ENCODE data around the gene WDFY1.

WDFY1 gene

GRCh38 chr2:223967981-223968380 is 22.8 kb upstream of the WDFY1 start (continued):
- TF ChIP-seq ZNF518A (tag by site-specific recombination; conservative IDR thresholded peaks at IDR 0.05; ENCODE audit: low read depth) (no peak), ZNF76 (tag by site-specific recombination; IDR thresholded peaks at IDR 0.05; ENCODE audit: borderline replicate concordance, low read depth) (no peak), SCRT1 (tag by site-specific recombination; IDR thresholded peaks at IDR 0.05; ENCODE audit: borderline replicate concordance) (no peak), SP3 (tag by site-specific recombination; IDR thresholded peaks at IDR 0.05) (no peak)

GRCh38 chr2:223959688-223960087 is 14.6 kb upstream of the WDFY1 start:
- Histone ChIP-seq H3K4me1 (ENCODE audit: control insufficient read depth, insufficient read depth, low read length) (peaks cover 14% of the 10 kb centered on the region), H3K27ac (ENCODE audit: extremely low read depth, low read depth, low read length) (no peak overlapping the region), H3K9me3 (ENCODE audit: control insufficient read depth, insufficient read depth, low read depth, low read length) (no peaks in the 10 kb centered on the region), H3K4me3 (ENCODE audit: low read depth, low read length) (no peak overlapping the region), H3K36me3 (ENCODE audit: control insufficient read depth in 2 of 2, insufficient read depth in 1 of 2, low read length in 2 of 2) (peaks cover 28 to 42% of the 10 kb centered on the region in 2 experiments)
- ChIA-PET CTCF (no interaction called here), POLR2A (no interaction called here)
- TF ChIP-seq ZNF184 (tag by site-specific recombination; IDR thresholded peaks at IDR 0.05) (no peak), RBAK (tag by site-specific recombination; IDR thresholded peaks at IDR 0.05) (no peak), ZNF707 (tag by site-specific recombination; IDR thresholded peaks at IDR 0.05) (no peak), ZBTB20 (tag by site-specific recombination; IDR thresholded peaks at IDR 0.05) (peak; percentile 68; the same call in 1 of the 2 replicates), ZNF404 (tag by site-specific recombination; IDR thresholded peaks at IDR 0.05) (no peak), PRDM1 (tag by site-specific recombination; IDR thresholded peaks at IDR 0.05) (peak; percentile 40; the same call in 1 of the 2 replicates), ZNF530 (tag by site-specific recombination; IDR thresholded peaks at IDR 0.05; ENCODE audit: low read depth) (no peak), KLF9 (tag by site-specific recombination; IDR thresholded peaks at IDR 0.05; ENCODE audit: low read depth) (no peak), ZNF791 (tag by site-specific recombination; IDR thresholded peaks at IDR 0.05) (no peak), ZNF48 (tag by site-specific recombination; IDR thresholded peaks at IDR 0.05) (no peak), IKZF3 (tag by site-specific recombination; IDR thresholded peaks at IDR 0.05) (0 out of 2 replicates have a peak, but pooled peaks have one; percentile 17), ZNF639 (tag by site-specific recombination; IDR thresholded peaks at IDR 0.05) (no peak), ZNF133 (tag by site-specific recombination; IDR thresholded peaks at IDR 0.05) (no peak), ZNF473 (tag by site-specific recombination; IDR thresholded peaks at IDR 0.05) (no peak), ZNF341 (tag by site-specific recombination; IDR thresholded peaks at IDR 0.05; ENCODE audit: low read depth) (no peak), ZNF449 (tag by site-specific recombination; IDR thresholded peaks at IDR 0.05) (no peak), INSM2 (tag by site-specific recombination; IDR thresholded peaks at IDR 0.05) (no peak), ZNF324 (tag by site-specific recombination; IDR thresholded peaks at IDR 0.05) (no peak), ZNF621 (tag by site-specific recombination; IDR thresholded peaks at IDR 0.05) (no peak), HOXA7 (CRISPR knock-in tag; IDR thresholded peaks at IDR 0.05; ENCODE audit: borderline replicate concordance) (no peak), ZNF362 (tag by site-specific recombination; IDR thresholded peaks at IDR 0.05) (0 out of 2 replicates have a peak, but pooled peaks have one; percentile 21), ZNF768 (tag by site-specific recombination; IDR thresholded peaks at IDR 0.05) (no peak)
